Mucosa of rectum (tissue), 2 donors: Measurements from ENCODE around the gene TESPA1.

ENCODE experiments used
- H3K27ac ChIP-seq, 2 donors: one replicate each; pipeline ENCODE4 v1.7.0; 2013; ENCODE audit warnings: inconsistent platforms in 2 of 2, low read depth in 2 of 2, low read length in 2 of 2
- H3K27me3 ChIP-seq, 2 donors: one replicate each; pipeline ENCODE4 v1.7.0; 2013; ENCODE audit warnings: low read length in 2 of 2; ENCODE audit not compliant: control insufficient read depth in 2 of 2, insufficient read depth in 2 of 2
- H3K36me3 ChIP-seq, 2 donors: one replicate each; pipeline ENCODE4 v1.7.0; 2013; ENCODE audit warnings: low read length in 2 of 2; ENCODE audit not compliant: control insufficient read depth in 2 of 2, insufficient read depth in 2 of 2
- H3K4me1 ChIP-seq, 2 donors: one replicate each; pipeline ENCODE4 v1.7.0; 2013; ENCODE audit warnings: low read length in 2 of 2, mild to moderate bottlenecking in 1 of 2; ENCODE audit not compliant: control insufficient read depth in 2 of 2, insufficient read depth in 2 of 2
- H3K4me3 ChIP-seq, 2 donors: one replicate each; pipeline ENCODE4 v1.7.0; 2013; ENCODE audit warnings: low read length in 2 of 2
- H3K9ac ChIP-seq, 2 donors: one replicate each; pipeline ENCODE4 v1.7.0; 2013; ENCODE audit warnings: low read length in 2 of 2, low read depth in 1 of 2, mild to moderate bottlenecking in 1 of 2
- H3K9me3 ChIP-seq, 2 donors: one replicate each; pipeline ENCODE4 v1.7.0; 2013; ENCODE audit warnings: low read length in 2 of 2; ENCODE audit not compliant: control insufficient read depth in 2 of 2
- donor health status: healthy.
- donor health status: Normal muscosa, but diverticular disease.

TESPA1 gene, protein sequence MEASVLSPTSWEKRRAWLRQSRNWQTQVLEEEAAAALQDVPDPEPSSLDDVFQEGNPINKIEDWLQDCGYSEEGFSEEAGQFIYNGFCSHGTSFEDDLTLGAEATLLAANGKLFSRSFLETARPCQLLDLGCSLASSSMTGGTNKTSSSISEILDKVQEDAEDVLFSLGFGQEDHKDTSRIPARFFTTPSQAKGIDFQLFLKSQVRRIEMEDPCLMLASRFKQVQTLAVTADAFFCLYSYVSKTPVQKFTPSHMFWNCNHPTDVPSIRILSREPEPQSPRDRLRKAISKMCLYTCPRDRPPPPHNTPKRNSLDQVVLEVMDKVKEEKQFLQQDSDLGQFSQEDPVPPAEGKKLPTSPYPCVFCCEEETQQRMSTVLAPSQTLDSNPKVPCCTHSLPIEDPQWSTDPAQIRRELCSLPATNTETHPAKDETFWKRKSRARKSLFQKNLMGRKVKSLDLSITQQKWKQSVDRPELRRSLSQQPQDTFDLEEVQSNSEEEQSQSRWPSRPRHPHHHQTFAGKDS

DNA sequence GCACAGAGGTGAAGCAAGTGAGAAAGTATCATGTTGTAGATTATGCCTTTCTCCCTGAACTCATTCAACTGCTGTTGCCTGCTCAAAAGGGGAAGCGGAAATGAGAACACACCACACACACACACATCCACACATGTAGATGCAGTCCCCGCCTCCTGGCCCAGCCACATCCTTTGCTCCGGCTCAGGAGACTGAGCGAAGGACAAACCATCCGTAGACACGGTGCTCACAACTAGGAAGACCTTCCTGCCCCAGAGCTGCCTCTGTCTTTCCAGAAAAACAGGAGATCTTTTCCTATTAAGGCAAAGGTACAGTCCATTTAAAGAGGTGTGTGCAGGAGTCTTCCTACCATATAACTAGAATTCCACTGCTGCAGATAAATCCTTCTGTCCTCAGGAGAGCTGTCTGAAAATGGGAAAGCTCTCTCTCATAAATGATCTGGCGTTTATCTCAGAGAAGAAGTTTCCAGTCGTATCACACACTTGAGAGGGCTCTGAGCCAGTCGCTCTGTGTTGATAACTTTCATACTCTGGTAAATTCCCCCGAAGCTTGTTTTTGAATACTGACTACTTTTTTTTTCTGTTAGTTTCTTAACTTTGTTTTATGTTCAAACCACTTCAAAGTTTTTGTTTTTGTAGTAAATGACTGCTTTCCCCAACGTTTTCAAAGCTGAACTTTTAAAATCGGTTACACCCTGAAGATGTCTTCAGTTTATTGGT is at the start of gene TESPA1:
TESPA1 (minus strand) TSS at position 105 of the 719 bp plus-strand sequence. CDS start 10,200 bp downstream, outside the sequence.
- no peaks in the 10 kb centered on the region for H3K36me3 ChIP-seq
- peaks cover 0 to 3% of the 10 kb centered on the region in 2 donors for H3K4me1 ChIP-seq
- H3K27ac ChIP-seq = peak within 1 kb of the TSS; percentile 8 to 59
- peak within 1 kb of the TSS in 1 of 2 donors; percentile 68 for H3K9ac ChIP-seq
- peak within 1 kb of the TSS; percentile 38 to 39 for H3K4me3 ChIP-seq
- no peaks in the 10 kb centered on the region for H3K9me3 ChIP-seq
- H3K27me3 ChIP-seq = no peaks in the 10 kb centered on the region

DNA sequence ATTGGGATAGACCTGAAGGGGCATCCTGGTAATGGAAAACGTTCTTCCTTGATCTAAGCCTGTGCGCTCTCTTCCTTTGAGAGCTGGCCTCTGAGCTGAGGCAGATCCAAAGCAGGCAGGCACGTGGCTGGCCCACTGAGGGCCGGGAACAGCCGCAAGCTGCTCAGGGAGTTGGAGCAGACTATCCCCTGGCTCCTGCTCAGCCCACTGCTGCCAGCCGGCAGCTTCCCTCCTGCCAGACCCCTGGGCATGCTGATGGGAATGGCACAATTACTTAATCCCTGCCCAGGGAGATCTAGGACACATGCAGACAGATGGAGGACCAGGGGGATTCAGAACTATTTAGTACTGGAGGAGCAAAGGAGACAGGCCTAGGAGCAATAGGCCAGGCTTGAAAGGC is 49.7 kb upstream of the TESPA1 start:
- no peaks in the 10 kb centered on the region for H3K36me3 ChIP-seq
- no peak overlapping the region for H3K4me3 ChIP-seq
- H3K4me1 ChIP-seq = no peaks in the 10 kb centered on the region
- H3K27ac ChIP-seq = no peak overlapping the region
- no peaks in the 10 kb centered on the region for H3K9me3 ChIP-seq
- no peak overlapping the region for H3K9ac ChIP-seq
- H3K27me3 ChIP-seq = no peaks in the 10 kb centered on the region

DNA sequence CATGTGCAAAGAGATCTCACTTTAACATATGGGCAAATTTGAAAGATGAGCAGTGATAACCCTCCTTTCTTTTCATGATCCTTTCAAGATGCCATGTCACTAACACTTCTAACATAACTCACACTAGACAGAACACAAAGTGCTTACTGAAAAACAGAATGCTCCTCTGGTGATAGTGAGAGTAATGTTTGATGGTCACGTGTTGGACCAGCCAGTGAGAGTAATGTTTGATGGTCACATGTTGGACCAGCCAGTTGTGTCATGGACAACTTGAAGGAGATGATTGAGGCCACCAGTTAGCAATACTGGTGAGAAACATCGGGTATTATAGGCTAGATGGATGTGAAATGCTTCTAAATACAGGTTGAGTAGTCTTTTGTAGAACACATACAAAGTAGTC is 40.9 kb upstream of the TESPA1 start:
- H3K27me3 ChIP-seq = peaks cover 0 to 6% of the 10 kb centered on the region in 2 donors

DNA sequence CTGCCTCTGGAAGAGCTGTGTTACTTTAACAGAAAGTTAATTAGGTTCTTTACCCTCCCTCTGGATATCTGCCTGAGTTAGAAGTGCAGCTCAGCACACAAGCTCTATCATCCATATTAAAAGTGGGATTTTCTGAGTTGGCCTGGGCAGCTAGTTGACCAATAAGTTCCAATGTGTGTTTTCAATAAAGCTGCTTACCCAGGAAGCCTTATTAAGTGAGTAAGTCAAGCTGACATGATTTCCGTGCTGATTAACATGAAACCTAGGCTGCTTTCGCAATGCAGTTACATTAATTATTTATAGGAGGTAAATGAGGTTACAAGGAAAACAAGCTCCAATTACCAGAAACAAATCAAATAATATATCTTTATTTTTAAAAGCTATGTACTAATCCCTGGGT is 40.0 kb upstream of the TESPA1 start:
- H3K27me3 ChIP-seq = peaks cover 0 to 7% of the 10 kb centered on the region in 2 donors
- no peaks in the 10 kb centered on the region for H3K9me3 ChIP-seq
- no peak overlapping the region for H3K27ac ChIP-seq
- no peaks in the 10 kb centered on the region for H3K36me3 ChIP-seq
- H3K4me3 ChIP-seq = no peak overlapping the region
- H3K4me1 ChIP-seq = no peaks in the 10 kb centered on the region
- H3K9ac ChIP-seq = no peak overlapping the region

More for the DNA sequence above, 40.9 kb upstream of the TESPA1 start:
- H3K4me3 ChIP-seq = no peak overlapping the region
- no peaks in the 10 kb centered on the region for H3K36me3 ChIP-seq
- H3K9ac ChIP-seq = no peak overlapping the region
- H3K27ac ChIP-seq = no peak overlapping the region
- H3K4me1 ChIP-seq = no peaks in the 10 kb centered on the region
- no peaks in the 10 kb centered on the region for H3K9me3 ChIP-seq

DNA sequence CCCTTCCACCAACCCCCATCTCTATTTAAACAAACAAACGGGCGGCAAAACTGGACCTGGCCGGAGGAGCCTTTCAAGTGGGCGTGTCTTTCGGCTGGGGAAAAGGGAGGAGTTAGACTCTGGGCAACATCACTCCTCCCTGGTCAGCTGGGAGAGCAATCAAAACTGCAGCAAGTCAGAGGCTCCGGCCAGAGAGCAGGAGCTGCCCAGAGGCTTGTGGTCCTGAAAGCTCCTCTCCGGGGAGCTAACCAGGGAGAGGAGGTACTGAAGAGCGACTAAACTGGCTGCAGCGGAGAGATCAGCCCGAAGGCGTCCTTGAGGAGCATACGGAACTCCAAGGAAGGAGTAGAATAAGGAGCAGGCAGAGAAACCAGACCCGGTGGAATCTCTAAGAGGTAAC is 35.2 kb upstream of the TESPA1 start, which contains the start of gene NEUROD4:
NEUROD4 (plus strand) TSS at position 191 of the 400 bp plus-strand sequence. CDS start 6,466 bp downstream, outside the sequence.
- Histone ChIP-seq H3K9me3 (no peaks in the 10 kb centered on the region), H3K27ac (no peak within 1 kb of the TSS), H3K4me3 (no peak within 1 kb of the TSS), H3K36me3 (no peaks in the 10 kb centered on the region), H3K9ac (no peak within 1 kb of the TSS), H3K27me3 (peaks cover 0 to 4% of the 10 kb centered on the region in 2 donors), H3K4me1 (no peaks in the 10 kb centered on the region)

DNA sequence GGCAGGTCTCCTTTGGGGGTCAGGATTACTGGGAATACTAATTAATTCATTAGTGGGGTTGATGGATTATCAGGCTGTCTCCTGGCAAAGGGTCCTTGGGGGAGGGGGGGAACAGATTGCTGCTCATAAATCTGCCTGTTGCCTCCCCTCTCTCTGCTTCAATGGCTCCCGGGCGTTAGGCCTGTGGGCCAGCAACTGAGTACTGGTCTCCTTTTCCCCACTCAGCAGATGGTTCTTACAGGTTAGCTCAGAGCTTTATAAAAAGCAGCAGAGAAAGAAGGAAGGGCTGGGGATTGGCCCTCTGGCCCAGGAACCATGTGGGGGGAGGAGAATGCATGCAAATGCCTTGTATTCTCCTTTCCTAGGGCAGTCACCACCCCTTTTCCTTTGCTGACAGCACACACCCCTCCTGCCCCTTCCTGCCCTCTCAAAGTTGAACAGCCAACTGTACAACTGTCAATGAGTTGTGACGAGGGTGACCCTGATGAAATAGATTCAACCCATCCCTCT is 32.9 kb upstream of the TESPA1 start:
- Histone ChIP-seq H3K9me3 (no peaks in the 10 kb centered on the region), H3K27ac (no peak overlapping the region), H3K4me3 (no peak overlapping the region), H3K9ac (no peak overlapping the region), H3K4me1 (no peaks in the 10 kb centered on the region), H3K36me3 (no peaks in the 10 kb centered on the region), H3K27me3 (peaks cover 0 to 2% of the 10 kb centered on the region in 2 donors)

DNA sequence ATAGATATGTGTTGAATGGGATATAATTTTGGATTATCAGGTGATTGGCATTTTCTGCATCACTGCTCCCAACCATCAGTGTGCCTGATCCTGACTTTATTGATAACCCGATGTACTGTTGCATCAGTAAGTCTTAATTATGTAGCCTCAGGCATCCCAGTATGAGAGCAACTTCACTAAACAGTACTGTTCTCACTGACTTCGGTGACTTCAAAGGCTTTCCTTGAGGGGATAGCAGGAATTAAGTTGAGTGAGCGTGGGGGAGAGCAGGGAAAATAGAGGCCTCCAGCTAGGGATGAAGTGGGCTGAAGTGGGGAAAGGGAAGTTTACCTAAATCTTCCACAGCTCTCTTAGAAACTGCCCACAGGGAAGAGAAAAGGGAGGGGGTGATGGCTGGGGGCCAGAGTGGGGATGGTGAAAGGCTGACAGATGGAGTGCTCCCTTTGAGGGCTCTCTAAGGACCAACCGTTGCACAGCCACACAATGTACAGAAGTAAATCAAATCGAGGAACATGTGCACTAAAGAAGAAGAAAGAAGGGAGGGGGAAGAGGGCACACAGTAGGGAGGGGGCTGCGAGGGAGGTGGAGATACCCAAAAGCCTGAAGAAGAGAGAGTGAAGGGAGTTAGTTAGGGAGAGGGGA is 24.5 kb upstream of the TESPA1 start:
- Histone ChIP-seq H3K36me3 (no peaks in the 10 kb centered on the region), H3K27me3 (peaks cover 0 to 2% of the 10 kb centered on the region in 2 donors), H3K4me1 (no peaks in the 10 kb centered on the region), H3K27ac (no peak overlapping the region), H3K9me3 (no peaks in the 10 kb centered on the region), H3K9ac (no peak overlapping the region), H3K4me3 (no peak overlapping the region)

DNA sequence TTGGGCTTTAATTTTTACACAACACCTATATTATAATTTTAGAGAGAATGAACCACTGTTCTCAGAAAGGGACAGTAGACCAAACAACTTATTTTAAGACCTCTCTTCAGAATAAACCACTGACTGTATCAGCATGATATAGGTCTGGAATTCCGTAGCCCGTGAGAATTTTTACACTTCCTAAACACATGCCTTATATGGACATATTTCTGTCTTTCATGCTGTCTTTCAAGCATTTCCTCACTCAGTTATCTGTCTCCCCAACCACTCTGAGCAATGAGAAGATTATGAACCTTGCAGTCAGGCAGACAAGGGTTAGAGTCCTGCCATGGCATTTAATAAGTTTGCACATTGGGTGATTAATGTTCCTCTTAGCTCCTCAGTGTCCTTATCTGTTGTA is 17.8 kb upstream of the TESPA1 start:
- no peaks in the 10 kb centered on the region for H3K36me3 ChIP-seq
- H3K4me3 ChIP-seq = no peak overlapping the region
- H3K9ac ChIP-seq = no peak overlapping the region
- no peaks in the 10 kb centered on the region for H3K9me3 ChIP-seq
- no peak overlapping the region for H3K27ac ChIP-seq
- peaks cover 0 to 2% of the 10 kb centered on the region in 2 donors for H3K27me3 ChIP-seq
- no peaks in the 10 kb centered on the region for H3K4me1 ChIP-seq

DNA sequence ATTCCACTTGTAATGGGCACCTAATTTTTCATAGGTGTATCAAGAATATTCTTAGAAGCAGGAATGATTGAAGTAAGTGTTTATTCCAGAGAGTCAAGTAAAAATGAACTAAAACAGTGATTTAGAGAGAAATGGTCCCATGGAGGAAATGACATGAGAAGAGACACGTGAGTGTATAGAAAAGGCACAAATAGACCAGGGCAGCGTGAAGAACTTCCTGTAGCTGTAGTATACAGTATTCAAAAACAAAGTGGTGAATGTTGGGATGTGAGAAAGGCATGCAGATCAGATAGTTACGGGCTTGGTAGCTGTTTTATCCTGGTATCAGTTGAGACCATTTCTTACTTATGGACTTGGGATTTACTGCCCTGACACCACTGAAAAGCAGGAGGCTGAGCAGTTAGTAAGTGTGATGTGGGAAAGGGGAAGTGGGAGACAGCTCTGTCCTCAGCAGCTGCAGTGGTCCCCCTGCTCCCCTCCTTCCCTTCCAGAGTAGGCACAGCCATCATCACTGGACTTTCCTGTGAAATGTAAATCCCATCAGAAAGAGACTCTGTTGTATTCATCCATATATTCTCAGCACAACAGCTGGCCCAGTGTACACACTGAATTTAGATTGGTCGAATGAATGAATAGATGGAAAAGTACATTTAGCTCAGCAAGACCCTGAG is 16.8 kb upstream of the TESPA1 start:
- H3K27me3 ChIP-seq = peaks cover 0 to 2% of the 10 kb centered on the region in 2 donors
- no peak overlapping the region for H3K27ac ChIP-seq
- H3K36me3 ChIP-seq = no peaks in the 10 kb centered on the region
- no peak overlapping the region for H3K4me3 ChIP-seq
- H3K4me1 ChIP-seq = no peaks in the 10 kb centered on the region
- H3K9ac ChIP-seq = no peak overlapping the region
- H3K9me3 ChIP-seq = no peaks in the 10 kb centered on the region
